Panc1 (cell line): ENCODE data around the gene AKAP9. TPM values are rescaled to one million over a fixed set of nuclear protein-coding genes. Genes with fewer than 3 reads are reported as not detected.

Experiments used
- ATAC-seq: fragments of 200-7000 bp; cut with Tn5 transposase; 2 replicates; pipeline ENCODE4 v1.9.1; 2020; ENCODE audit warnings: mild to moderate bottlenecking, moderate library complexity
- BruUV-seq: library from RNA; stranded (reverse); fragments of 400-500 nt; replicated peaks from 2 replicates; lab custom pipeline; 2021; lab: Mats Ljungman, UMichigan
- CTCF ChIA-PET: fragments of 300-600 bp; sonication (Branson Sonifier 250); formaldehyde crosslinking; loops from one replicate; lab custom pipeline; 2022; ENCODE audit warnings: antibody characterized with exemption; lab: Charles Lee
- POLR2A ChIA-PET: fragments of 300-600 bp; sonication (Branson Sonifier 250); formaldehyde crosslinking; loops from one replicate; lab custom pipeline; 2022; ENCODE audit warnings: antibody characterized with exemption; lab: Charles Lee
- DNase-seq: peaks from one replicate; pipeline ENCODE4 v3.0.0-alpha.2; 2010; ENCODE audit warnings: low read depth, low spot score
- H3K27ac ChIP-seq: 2 replicates; pipeline ENCODE4 v1.5.1; 2011; ENCODE audit warnings: mild to moderate bottlenecking, low read length, inconsistent platforms
- H3K27me3 ChIP-seq: fragments of 200-500 bp; sonication (Bioruptor generic); 2 replicates; pipeline ENCODE4 v1.6.0; 2014; ENCODE audit warnings: low read length, inconsistent platforms; ENCODE audit not compliant: control insufficient read depth, insufficient read depth
- H3K36me3 ChIP-seq: fragments of 200-500 bp; sonication (Bioruptor generic); 2 replicates; pipeline ENCODE4 v1.5.1; 2014; ENCODE audit warnings: inconsistent platforms, mild to moderate bottlenecking, low read length, moderate library complexity; ENCODE audit not compliant: control insufficient read depth, insufficient read depth
- H3K4me1 ChIP-seq: 2 replicates; pipeline ENCODE4 v1.5.1; 2011; ENCODE audit warnings: inconsistent platforms, mild to moderate bottlenecking, low read length, moderate library complexity; ENCODE audit not compliant: control insufficient read depth, insufficient read depth
- H3K4me3 ChIP-seq, 2 experiments: 2 replicates each; pipeline ENCODE4 v1.5.1; 2011 to 2012; ENCODE audit warnings: low read depth in 2 of 2, low read length in 2 of 2, mild to moderate bottlenecking in 2 of 2, inconsistent platforms in 1 of 2, moderate library complexity in 1 of 2
- H3K9me3 ChIP-seq: fragments of 200-500 bp; sonication (Bioruptor generic); 2 replicates; pipeline ENCODE4 v1.5.1; 2014; ENCODE audit warnings: low read depth, mild to moderate bottlenecking, inconsistent platforms, low read length, moderate library complexity; ENCODE audit not compliant: control insufficient read depth, insufficient read depth
- CTCF ChIP-seq: fragments of 450-650 bp; IDR thresholded peaks from 2 replicates; pipeline ENCODE4 v1.5.1; 2017; ENCODE audit warnings: mild to moderate bottlenecking
- POLR2AphosphoS5 ChIP-seq: IDR thresholded peaks from 2 replicates; pipeline ENCODE4 v1.6.1; 2012; ENCODE audit warnings: mild to moderate bottlenecking, low read depth, low read length, moderate library complexity
- REST ChIP-seq, 2 experiments: IDR thresholded peaks; 2 replicates each; pipeline ENCODE4 v1.6.1; 2011 to 2012; ENCODE audit warnings: low read depth in 2 of 2, control low read depth in 1 of 2, low read length in 1 of 2, mild to moderate bottlenecking in 1 of 2, moderate library complexity in 1 of 2; ENCODE audit not compliant: insufficient read depth in 1 of 2
- SIN3A ChIP-seq: IDR thresholded peaks from 2 replicates; pipeline ENCODE4 v1.6.1; 2012; ENCODE audit warnings: low read depth, mild to moderate bottlenecking, low read length, moderate library complexity, borderline replicate concordance; ENCODE audit not compliant: insufficient read depth
- TCF7L2 ChIP-seq: IDR thresholded peaks from 2 replicates; pipeline ENCODE4 v1.6.1; 2011; ENCODE audit warnings: mild to moderate bottlenecking, low read depth, low read length, inconsistent platforms
- in situ Hi-C: cut with HindIII; loops from 2 replicates; pipeline ENCODE4 v1.10.0; 2016; ENCODE audit warnings: low sequenced_read_pairs, low pct_unique_long_range_greater_than_20kb
- intact Hi-C: fragments of 100-400 bp; cut with micrococcal nuclease; formaldehyde crosslinking; loops from one replicate; pipeline ENCODE4 v1.10.0; 2022; ENCODE audit not compliant: unreplicated experiment
- total RNA-seq: library from RNA; stranded (reverse); gene quantifications from one replicate; pipeline ENCODE4 v1.2.1, GENCODE V29; 2021; ENCODE audit not compliant: unreplicated experiment

Gene AKAP9
- total RNA-seq, 1 experiment from 2014 or later, result 31.6 TPM

GRCh38 chr7:92158660-92159575, 218.3 kb downstream of the AKAP9 start:
- ATAC-seq (no peak), DNase-seq (no peak)
- Histone ChIP-seq H3K9me3 (no peaks in the 10 kb centered on the region), H3K4me1 (no peaks in the 10 kb centered on the region), H3K4me3 (no peak overlapping the region), H3K27me3 (peaks cover 22% of the 10 kb centered on the region), H3K36me3 (no peaks in the 10 kb centered on the region), H3K27ac (no peak overlapping the region)
- no TSS peak for BruUV-seq
- TF ChIP-seq TCF7L2 (no peak), POLR2AphosphoS5 (no peak), SIN3A (no peak), REST (IDR thresholded peaks at IDR 0.05; ENCODE audit: insufficient read depth in 1 of 2, low read depth in 2 of 2, low read length in 1 of 2) (no peak), CTCF (no peak)
- ChIA-PET POLR2A (no interaction called here), CTCF (no interaction called here)
- intact Hi-C loops, result no loop called here
- in situ Hi-C loops, result no loop called here

Other genes starting within 250 kb of the AKAP9 start
- gene MTERF1, start 60.2 kb upstream of the AKAP9 start, total RNA-seq, result 13.6 TPM
- 131 TPM for gene CYP51A1, start 193.6 kb downstream of the AKAP9 start, total RNA-seq
- gene LRRD1, start 238.3 kb downstream of the AKAP9 start, total RNA-seq, result 0.05 TPM